ENCODE measurements around the gene CACNG7. TPM values are rescaled to one million over a fixed set of nuclear protein-coding genes. Genes with fewer than 3 reads are reported as not detected.

The CACNG7 gene
- total and polyA plus RNA-seq, 4 donors: not detected

- H3K27me3 ChIP-seq (ENCODE audit: control insufficient read depth in 4 of 4, insufficient read depth in 4 of 4, low read length in 3 of 4): no peaks in the 10 kb centered on the region
- WGBS: 15% methylated on average over 37 of the region's 37 CpGs
- H3K27ac ChIP-seq (ENCODE audit: low read depth in 1 of 2, low read length in 2 of 2): peak within 1 kb of the TSS; percentile 76 to 80
- peak; percentile 94 for DNase-seq (ENCODE audit: low spot score)
- H3K36me3 ChIP-seq (ENCODE audit: control insufficient read depth in 4 of 4, insufficient read depth in 3 of 4, low read depth in 1 of 4, low read length in 3 of 4): no peaks in the 10 kb centered on the region
- no peaks in the 10 kb centered on the region for H3K9me3 ChIP-seq (ENCODE audit: control insufficient read depth in 4 of 4, low read length in 3 of 4)
- TF ChIP-seq REST (IDR thresholded peaks at IDR 0.05) (peak; percentile 54), JUND (IDR thresholded peaks at IDR 0.05) (peak in 1 of 2 donors; percentile 24), TAF1 (conservative IDR thresholded peaks at IDR 0.05) (peak; percentile 30), RXRA (IDR thresholded peaks at IDR 0.05) (peak in 1 of 2 donors; percentile 13), NR2F2 (IDR thresholded peaks at IDR 0.05) (peak; percentile 70), ZBTB33 (IDR thresholded peaks at IDR 0.05) (no peak), MAX (IDR thresholded peaks at IDR 0.05) (no peak), EGR1 (IDR thresholded peaks at IDR 0.05; ENCODE audit: low read depth in 2 of 2) (no peak), CTCF (IDR thresholded peaks at IDR 0.05; ENCODE audit: low read depth, low read length, missing input control) (no peak), RAD21 (IDR thresholded peaks at IDR 0.05) (no peak), YY1 (IDR thresholded peaks at IDR 0.05) (no peak), SP1 (IDR thresholded peaks at IDR 0.05) (peak; percentile 46)
- peak within 1 kb of the TSS; percentile 47 to 73 for H3K9ac ChIP-seq (ENCODE audit: low read depth in 1 of 2, low read length in 2 of 2)
- H3K4me3 ChIP-seq (ENCODE audit: low read depth in 1 of 3, low read length in 3 of 3): peak within 1 kb of the TSS; percentile 44 to 71 (median 44)
- peaks cover 3 to 21% (median 13%) of the 10 kb centered on the region in 4 donors for H3K4me1 ChIP-seq (ENCODE audit: control insufficient read depth in 4 of 4, insufficient read depth in 4 of 4, low read length in 3 of 4)
Measured at GRCh38 chr19:53867225-53868090, 41.6 kb upstream of the CACNG7 start, which contains the start of gene MYADM. Gene MYADM (plus strand): TSS chr19:53867883. CDS start chr19:53873530, 5,647 bp downstream.
